ENCODE measurements around the gene NT5E. TPM values are rescaled to one million over a fixed set of nuclear protein-coding genes. Genes with fewer than 3 reads are reported as not detected.

NT5E gene
- total and polyA plus RNA-seq, 2 of the 13 experiments (the other 11 are each of a cell fraction or from before 2014, with no cell fraction given): 9.5 to 33.0 TPM

DNA sequence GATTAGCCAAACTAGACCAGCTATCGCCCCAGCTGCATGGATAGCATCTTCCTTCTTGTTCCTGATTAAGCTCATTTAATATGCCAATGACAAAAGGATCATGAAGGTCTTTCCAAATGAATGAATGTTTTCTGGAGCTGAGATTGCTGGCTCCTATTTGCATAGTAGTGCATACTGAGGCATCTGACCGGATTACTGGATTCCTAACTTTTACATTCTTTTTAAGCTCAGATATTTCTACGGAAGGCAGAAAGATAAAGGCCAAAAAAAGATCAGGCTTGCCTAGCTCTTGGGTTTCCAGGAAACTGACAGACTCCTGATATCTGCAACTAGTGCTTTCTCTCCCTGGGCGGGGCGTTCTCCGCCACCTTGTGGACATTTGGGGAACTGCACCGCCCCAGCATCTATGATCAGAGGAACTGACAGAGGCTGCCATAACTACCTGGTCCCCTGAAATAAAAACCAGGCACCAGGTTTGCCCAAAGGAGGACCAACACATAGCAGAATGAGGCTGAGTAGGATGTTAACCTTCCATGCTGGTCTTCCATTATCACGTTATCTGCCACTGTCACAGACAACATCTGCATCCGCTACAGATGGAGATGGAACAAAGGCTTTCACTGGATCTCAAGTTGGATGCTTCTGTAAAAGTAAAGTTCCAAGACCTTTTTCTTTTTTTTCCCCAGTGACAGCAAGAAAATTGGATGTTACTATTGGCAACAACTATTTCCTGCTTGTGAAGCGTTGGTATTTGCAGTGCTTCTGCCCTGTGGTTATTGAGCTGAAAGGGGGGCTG, 33.2 kb downstream of the NT5E start (continued):
- no peak for TF ChIP-seq ZNF510 (CRISPR knock-in tag; IDR thresholded peaks at IDR 0.05; ENCODE audit: low read depth)
- TF ChIP-seq, protein P1, sequence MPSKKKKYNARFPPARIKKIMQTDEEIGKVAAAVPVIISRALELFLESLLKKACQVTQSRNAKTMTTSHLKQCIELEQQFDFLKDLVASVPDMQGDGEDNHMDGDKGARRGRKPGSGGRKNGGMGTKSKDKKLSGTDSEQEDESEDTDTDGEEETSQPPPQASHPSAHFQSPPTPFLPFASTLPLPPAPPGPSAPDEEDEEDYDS (CRISPR knock-in tag; IDR thresholded peaks at IDR 0.05): no peak
- no peak for TF ChIP-seq SETDB1 (CRISPR knock-in tag; IDR thresholded peaks at IDR 0.05; ENCODE audit: borderline replicate concordance)
- TF ChIP-seq ZMYM4 (CRISPR knock-in tag; IDR thresholded peaks at IDR 0.05): peak; percentile 50; the same call in 1 of the 2 replicates
- no peak for TF ChIP-seq MAFF (IDR thresholded peaks at IDR 0.05; ENCODE audit: low read depth, low read length)
- no peak for TF ChIP-seq RBFOX2 (IDR thresholded peaks at IDR 0.05; ENCODE audit: low read depth, low read length)
- TF ChIP-seq, protein P2, sequence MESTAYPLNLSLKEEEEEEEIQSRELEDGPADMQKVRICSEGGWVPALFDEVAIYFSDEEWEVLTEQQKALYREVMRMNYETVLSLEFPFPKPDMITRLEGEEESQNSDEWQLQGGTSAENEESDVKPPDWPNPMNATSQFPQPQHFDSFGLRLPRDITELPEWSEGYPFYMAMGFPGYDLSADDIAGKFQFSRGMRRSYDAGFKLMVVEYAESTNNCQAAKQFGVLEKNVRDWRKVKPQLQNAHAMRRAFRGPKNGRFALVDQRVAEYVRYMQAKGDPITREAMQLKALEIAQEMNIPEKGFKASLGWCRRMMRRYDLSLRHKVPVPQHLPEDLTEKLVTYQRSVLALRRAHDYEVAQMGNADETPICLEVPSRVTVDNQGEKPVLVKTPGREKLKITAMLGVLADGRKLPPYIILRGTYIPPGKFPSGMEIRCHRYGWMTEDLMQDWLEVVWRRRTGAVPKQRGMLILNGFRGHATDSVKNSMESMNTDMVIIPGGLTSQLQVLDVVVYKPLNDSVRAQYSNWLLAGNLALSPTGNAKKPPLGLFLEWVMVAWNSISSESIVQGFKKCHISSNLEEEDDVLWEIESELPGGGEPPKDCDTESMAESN (CRISPR knock-in tag; conservative IDR thresholded peaks at IDR 0.05): 0 out of 2 replicates have a peak, but pooled peaks have one; percentile 41
- TF ChIP-seq PPARG (CRISPR knock-in tag; conservative IDR thresholded peaks at IDR 0.05): 0 out of 2 replicates have a peak, but pooled peaks have one; percentile 37
- TF ChIP-seq ZNF367 (CRISPR knock-in tag; IDR thresholded peaks at IDR 0.05; ENCODE audit: borderline replicate concordance): no peak
- TF ChIP-seq RAD21 (CRISPR knock-in tag; IDR thresholded peaks at IDR 0.05): peak; percentile 92
- peak; percentile 28; the same call in 1 of the 2 replicates for TF ChIP-seq GATAD2A (CRISPR knock-in tag; IDR thresholded peaks at IDR 0.05)
- peak; percentile 35; the same call in 1 of the 2 replicates for TF ChIP-seq POGZ (CRISPR knock-in tag; IDR thresholded peaks at IDR 0.05)
- TF ChIP-seq, protein P3, sequence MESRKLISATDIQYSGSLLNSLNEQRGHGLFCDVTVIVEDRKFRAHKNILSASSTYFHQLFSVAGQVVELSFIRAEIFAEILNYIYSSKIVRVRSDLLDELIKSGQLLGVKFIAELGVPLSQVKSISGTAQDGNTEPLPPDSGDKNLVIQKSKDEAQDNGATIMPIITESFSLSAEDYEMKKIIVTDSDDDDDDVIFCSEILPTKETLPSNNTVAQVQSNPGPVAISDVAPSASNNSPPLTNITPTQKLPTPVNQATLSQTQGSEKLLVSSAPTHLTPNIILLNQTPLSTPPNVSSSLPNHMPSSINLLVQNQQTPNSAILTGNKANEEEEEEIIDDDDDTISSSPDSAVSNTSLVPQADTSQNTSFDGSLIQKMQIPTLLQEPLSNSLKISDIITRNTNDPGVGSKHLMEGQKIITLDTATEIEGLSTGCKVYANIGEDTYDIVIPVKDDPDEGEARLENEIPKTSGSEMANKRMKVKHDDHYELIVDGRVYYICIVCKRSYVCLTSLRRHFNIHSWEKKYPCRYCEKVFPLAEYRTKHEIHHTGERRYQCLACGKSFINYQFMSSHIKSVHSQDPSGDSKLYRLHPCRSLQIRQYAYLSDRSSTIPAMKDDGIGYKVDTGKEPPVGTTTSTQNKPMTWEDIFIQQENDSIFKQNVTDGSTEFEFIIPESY (CRISPR knock-in tag; IDR thresholded peaks at IDR 0.05): 0 out of 2 replicates have a peak, but pooled peaks have one; percentile 15
- TF ChIP-seq HOXA9 (CRISPR knock-in tag; IDR thresholded peaks at IDR 0.05; ENCODE audit: borderline replicate concordance): no peak
- peak; percentile 22; the same call in 1 of the 2 replicates for TF ChIP-seq PHF21A (CRISPR knock-in tag; IDR thresholded peaks at IDR 0.05)
- TF ChIP-seq, protein P4, sequence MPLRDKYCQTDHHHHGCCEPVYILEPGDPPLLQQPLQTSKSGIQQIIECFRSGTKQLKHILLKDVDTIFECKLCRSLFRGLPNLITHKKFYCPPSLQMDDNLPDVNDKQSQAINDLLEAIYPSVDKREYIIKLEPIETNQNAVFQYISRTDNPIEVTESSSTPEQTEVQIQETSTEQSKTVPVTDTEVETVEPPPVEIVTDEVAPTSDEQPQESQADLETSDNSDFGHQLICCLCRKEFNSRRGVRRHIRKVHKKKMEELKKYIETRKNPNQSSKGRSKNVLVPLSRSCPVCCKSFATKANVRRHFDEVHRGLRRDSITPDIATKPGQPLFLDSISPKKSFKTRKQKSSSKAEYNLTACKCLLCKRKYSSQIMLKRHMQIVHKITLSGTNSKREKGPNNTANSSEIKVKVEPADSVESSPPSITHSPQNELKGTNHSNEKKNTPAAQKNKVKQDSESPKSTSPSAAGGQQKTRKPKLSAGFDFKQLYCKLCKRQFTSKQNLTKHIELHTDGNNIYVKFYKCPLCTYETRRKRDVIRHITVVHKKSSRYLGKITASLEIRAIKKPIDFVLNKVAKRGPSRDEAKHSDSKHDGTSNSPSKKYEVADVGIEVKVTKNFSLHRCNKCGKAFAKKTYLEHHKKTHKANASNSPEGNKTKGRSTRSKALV (CRISPR knock-in tag; IDR thresholded peaks at IDR 0.05): no peak
- no peak for TF ChIP-seq ZNF773 (CRISPR knock-in tag; IDR thresholded peaks at IDR 0.05; ENCODE audit: borderline replicate concordance)
- TF ChIP-seq, protein P5, sequence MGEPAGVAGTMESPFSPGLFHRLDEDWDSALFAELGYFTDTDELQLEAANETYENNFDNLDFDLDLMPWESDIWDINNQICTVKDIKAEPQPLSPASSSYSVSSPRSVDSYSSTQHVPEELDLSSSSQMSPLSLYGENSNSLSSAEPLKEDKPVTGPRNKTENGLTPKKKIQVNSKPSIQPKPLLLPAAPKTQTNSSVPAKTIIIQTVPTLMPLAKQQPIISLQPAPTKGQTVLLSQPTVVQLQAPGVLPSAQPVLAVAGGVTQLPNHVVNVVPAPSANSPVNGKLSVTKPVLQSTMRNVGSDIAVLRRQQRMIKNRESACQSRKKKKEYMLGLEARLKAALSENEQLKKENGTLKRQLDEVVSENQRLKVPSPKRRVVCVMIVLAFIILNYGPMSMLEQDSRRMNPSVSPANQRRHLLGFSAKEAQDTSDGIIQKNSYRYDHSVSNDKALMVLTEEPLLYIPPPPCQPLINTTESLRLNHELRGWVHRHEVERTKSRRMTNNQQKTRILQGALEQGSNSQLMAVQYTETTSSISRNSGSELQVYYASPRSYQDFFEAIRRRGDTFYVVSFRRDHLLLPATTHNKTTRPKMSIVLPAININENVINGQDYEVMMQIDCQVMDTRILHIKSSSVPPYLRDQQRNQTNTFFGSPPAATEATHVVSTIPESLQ (CRISPR knock-in tag; conservative IDR thresholded peaks at IDR 0.05): no peak
- TF ChIP-seq KAT8 (CRISPR knock-in tag; IDR thresholded peaks at IDR 0.05): peak; percentile 18; the same call in 1 of the 2 replicates
- TF ChIP-seq PHF8 (CRISPR knock-in tag; IDR thresholded peaks at IDR 0.05): no peak

Measured in HepG2 (cell line).